Activated T-helper 1 cell treated with Interleukin-2 at 50 U/mL for 16 hours (primary cell): ENCODE measurements around the gene AGRP.
A peak's percentile ranks its signal among the peaks of the same experiment; 100 is the strongest.

Source experiments
- DNase-seq: peaks from one replicate; pipeline ENCODE4 v3.0.0-alpha.2; 2020; ENCODE audit warnings: low read depth

The AGRP gene

DNA sequence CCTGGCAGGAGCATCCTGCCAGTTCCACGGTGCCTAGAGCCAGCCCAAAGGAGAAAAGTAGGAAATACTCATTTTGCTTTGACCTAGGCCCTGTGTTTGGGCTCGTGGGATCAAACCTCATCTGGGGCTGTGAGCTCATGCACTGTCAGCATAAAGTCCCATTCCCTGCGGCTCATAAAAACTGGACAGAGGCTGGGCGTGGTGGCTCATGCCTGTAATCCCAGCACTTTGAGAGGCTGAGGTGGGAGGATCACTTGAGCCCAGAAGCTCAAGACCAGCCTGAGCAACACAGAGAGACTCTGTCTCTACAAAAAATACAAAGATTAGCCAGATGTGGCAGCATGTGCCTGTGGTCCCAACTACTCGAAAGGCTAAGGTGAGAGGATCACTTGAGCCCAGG lies 20.3 kb downstream of the AGRP start:
- DNase-seq, result no peak

DNA sequence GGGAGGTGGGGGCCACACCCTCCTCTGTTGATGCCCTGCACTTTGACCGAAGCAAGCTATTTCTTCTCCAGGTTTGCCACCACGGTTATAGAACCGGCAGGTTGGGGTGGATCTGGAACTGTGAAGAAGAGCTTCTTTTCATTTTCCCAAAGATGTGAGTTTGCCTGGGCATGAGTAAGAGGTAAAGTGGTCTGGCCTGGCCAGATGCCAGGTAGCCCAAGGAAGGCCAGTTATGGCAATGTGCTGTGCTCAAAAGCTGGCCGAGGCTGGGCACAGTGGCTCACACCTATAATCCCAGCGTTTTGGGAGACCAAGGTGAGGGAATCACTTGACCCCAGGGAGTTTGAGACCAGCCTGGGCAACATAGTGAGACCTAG lies 21.1 kb downstream of the AGRP start:
- DNase-seq, result no peak

DNA sequence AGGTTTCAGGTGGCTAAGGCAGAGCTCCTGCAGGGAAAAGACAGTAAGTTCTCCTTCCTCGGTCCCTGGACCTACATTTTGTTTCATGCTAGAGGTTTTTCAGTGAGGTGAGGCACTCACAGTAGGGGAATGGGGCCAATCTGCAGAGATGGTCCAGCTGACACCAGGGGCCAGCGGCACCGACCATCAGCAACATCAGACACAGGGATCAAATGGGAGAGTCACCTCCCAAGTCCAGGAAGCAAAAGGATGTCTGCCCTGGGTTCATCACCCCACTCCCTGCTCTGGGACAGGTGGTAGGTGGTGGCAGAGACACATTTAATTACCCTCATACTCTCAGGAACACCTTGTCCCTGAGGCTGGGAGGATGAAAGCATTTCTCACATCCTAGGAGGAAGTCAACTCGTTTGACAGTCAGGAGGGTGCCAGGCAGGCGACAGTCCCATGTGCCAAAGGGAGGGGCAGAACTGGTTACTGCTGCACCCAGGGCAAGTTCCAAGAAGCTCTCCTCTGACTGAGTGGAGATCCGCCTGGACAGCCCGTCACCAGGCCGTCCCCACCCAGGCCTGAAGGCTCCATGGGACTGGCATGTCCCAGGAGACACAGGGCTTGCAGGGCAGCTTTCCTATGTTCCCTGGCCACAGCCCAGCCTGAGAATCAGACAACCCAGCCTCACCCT lies 21.6 kb downstream of the AGRP start:
- no peak for DNase-seq

DNA sequence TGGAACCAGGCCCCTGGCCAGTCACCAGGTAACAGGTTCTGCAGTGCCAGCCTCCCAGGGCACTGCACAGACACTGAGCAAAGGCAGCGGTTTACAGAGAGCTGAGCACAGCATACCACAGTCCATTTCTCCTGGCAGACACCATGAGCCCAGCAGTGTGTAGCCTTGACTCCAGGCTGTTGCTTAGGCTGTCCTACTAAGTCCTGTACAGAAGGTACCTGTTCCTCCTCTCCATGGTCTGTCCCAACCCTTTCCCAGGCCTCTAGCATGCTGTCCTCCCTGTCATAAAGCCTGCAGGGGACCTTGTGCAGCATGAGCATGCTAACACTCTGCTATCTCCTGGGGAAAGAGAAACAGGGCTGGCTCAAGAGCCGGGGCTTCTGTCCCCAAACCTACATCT lies 22.4 kb downstream of the AGRP start:
- DNase-seq, result no peak

DNA sequence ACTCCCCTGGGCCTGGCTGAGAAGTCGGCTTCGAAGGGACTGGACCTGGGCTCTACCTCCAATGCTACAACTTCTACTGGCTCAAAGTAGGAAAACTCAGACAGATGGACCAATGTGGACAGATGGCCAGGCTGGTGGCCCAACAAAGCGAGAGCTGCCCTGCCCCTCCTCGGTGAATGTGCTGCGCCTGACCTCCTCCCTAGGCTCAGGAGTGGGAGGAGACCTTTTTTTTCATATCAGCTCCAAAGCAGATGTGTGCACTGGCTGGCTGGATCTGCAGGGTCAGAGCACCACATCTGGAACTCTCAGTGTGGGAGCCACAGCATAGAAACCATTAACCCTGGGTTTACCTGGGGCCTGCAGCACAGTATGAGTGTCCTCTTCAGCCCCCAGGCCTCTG lies 23.2 kb downstream of the AGRP start:
- DNase-seq, result no peak

DNA sequence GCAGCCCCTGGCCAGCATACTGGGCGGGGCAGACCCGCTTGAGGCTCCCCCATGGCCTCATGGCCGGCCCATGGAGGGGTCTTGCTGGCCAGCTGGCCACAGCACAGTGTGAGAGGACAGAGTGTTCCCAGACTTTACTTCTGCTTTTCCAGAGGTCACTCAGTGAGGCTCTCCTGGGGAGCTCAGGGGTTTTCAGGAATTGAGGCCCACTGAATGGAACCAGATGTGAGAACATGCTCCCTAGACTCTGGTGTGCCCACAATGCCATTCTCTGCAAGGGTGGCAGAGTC lies 23.5 kb downstream of the AGRP start:
- no peak for DNase-seq

DNA sequence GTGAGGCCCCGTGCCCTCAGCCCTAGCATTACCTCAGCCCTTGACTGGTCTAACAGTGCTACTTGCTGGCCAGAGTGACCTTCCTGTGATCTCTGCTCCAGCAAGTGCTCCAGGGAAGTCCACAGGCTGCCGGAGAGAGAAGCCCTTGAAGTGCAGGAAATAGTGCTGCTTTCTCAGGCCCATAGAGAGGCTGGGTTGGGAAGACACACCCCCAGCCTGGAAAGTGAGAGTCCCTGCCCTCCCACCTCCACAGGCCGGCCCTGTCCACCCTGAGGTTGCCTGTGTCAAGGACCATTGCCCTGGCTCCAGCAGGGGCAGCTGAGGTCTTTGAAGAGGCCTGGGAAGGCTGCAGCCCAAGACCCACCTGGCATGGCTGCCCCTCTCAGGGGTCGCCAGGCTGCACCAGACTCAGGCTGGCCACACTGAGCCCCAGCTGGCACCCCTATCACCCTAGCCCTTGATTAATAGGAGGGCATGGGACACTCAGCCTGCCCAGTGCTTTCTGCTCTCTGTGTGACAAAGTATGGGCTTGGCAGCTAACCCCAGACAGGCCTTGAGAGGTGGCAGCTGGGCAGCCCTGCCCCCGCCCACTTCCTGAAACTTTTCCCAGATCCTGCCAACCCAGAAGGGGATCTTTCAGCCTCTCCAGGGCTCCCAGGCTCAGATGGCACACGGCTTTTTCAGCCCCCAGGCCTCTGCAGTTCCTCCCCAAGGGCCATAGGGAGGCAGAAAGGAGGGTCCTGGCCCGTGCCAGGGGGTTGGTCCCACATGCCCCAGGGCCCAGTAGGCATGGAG lies 24.1 kb downstream of the AGRP start:
- no peak for DNase-seq

DNA sequence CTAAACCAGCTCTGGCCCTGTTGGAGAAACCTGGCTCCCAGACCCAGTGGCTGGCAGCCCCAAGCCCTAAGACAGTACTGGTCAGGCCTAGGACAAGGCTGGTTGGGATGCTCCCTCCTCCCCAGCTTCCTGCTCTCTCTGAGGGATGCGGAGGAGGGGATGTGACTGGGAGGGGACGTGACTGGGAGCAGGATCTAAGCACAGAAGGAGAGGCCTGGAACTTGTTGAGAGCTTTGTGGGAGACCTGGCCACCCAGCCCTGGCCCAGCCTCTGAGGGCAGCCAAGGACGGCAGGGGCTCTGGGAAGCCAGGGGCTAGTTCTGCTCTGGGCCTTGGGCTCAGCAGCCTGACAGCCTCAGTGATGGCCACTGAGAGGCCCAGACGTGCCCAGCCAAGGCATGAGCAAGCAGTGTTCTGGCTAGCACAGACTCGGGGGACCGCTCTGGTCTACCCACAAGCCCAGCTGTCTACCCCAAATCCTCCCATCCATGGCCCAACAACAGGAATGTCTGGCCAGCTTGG lies 25.2 kb downstream of the AGRP start:
- no peak for DNase-seq

DNA sequence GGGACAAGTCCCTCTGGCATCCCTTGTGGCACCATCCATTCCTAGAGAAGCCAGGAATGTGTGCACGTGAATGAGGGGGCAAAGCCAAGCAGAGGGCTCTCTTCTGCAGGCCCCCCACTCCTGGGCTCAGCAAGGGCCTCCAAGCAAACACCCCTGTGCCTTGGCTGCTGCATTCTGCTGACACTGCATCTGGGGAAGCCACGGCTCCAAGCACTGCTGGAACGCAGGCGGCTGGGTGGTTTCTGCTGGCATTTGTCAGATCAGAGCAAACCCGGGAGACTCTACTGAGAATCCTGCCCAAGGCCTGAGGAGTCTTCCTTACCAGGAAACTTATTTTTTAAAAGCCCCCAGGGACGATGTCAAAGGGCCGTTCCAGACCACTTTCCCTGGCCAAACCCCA lies 25.7 kb downstream of the AGRP start:
- DNase-seq, result no peak

DNA sequence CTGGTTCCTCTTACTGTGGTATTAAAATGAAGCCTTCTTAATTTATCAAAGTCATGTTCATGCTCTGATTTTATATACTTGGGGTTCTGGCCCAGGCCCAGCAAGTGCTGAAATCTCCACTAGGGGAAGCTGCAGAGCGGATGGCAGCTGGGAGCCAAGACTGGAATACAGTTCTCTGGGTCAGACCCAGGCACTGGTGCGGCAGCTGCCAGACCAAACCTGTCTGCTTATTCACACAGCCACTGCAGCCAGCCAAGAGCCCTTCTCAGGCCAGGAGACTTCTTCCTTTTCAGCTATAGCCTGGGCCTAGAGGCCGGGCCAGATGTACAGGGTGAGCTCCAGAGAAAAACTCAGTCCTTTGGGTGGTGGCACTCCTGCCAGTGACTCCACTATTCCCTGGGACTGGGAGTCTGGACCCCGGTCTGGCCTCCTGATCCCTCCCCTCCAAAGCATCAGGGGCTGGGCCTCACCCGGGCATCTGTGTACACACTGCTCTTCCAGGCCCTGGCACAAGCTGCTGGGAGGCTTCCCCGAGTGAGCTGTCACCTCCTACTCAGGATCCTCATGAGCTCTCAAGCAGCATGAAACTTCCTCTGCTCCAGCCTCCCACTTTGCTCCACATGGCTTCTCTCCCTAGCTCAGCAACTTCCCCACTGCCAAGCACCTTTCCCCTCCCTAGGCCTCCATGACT lies 26.8 kb downstream of the AGRP start:
- no peak for DNase-seq

DNA sequence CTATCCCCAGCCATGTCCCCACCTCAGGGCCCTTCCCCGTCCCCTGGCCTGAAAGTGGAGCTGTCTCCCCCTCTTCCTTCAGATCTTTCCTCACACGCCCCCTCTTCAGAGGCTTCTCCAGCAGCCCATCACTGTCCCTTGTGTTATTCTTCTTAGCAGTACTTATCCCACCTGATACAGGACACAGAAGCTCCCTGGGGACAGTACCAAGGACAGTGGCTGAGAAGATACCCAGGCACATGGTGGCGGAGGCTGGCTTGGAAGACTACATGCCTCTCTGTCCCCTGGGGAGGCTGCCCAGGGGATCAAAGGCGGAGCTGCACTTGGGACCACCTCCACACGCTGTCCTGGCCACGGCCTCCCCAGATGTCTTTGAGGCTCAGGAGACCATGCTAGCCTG lies 28.5 kb downstream of the AGRP start:
- DNase-seq, result no peak

DNA sequence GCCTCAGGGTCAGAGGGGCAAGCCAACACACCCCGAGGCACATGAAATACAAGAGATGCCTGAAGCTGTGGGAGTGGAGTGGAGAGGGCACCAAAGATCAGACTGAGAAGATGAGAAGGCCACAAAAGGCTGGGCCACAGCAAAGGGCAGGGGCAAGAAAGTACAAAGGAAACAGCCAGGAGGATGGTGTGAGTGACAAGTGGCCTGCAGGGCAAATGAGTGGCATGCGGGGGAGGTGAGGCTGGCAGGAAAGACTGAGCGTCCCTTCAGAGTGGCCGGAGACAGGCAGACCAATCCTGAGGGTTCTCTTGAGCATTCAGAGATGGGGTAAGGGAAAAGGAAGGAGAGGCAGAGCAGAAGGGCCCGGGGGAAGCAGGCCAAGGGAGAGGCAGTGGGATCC lies 29.2 kb downstream of the AGRP start:
- DNase-seq, result no peak

DNA sequence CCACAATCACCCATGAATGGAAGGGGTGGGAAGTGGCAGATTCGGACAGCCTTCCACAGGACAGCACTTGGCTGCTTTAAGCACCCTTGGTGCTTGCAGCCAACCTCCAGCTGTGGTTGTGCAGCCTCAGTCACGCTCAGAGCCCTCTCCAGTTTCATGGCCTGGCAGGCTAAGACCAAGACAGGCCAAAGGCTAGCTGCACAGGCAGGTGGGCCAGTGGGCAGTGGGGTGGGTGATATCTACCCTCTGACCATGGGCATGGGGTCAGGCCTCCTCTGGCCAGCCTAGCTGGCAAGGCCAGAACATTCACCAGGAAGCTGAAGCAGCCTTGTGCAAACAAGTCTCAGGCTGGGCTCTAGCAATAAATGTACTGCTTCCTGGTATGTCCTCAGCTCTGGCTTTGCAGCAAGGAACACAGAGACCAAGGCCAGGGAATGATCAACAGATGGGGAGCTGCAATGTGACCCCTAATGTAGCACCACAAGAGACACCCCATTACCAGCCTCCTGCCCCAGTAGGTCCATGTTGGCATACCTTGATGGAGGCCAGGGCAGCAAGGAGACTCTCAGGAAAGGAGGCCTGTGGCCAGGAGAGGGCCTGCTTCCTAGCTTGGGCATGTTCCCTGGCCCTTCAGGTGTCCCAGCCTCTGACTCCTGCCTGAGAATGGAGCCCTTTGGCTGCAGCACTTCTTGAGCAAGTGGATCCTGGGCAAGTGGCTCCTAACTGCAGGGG lies 31.5 kb downstream of the AGRP start:
- no peak for DNase-seq

DNA sequence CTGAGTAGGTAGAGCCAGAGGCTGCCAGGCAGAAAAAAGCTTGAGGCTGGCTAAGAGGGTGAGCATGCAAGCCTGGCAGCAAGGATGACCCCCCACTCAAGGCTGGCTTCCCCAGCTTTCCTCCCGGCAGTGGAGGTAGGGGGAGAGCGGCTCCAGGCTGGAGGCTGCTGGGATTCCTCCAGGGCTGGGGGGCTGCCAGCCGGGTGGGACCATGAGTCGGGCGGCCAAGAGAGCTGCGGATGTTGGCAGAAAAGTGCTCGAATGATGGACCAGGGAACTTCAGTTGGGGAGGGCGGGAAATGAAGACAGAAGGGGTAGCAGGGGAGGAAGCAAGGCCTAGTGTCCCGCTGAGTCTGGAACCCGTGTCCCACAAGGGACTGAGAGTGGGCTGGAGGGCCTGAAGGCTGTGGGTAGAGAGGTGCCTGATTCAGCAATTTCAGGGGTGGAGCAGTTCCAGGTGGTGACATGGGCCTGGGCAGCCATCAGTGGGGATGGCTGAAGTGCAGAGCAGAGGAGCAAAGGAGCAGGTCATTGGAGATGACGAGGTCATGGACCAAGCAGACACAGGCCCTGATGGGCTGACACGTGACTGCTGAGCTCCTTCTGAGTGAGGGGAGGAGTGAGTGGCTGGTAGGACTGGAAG lies 32.2 kb downstream of the AGRP start:
- no peak for DNase-seq

DNA sequence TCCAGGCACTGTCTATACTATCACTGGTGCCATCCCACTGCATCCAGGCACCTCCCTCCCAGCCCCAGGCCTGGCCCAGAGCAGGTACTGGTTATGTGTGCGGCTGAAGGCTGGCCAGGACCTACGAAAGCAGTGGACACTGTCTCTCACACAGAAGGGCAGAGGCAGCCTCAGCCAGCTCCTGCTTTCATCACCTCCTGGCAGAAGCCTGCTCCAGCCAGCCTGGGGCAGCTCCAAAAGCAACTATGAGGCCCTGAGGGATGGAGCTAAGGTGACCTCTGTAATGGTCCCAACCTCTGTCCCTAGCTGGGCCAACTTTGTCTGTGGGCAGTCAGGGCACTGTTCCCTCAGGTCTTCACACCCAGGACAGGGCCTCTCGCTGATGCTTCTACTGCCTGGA lies 33.6 kb downstream of the AGRP start:
- no peak for DNase-seq

DNA sequence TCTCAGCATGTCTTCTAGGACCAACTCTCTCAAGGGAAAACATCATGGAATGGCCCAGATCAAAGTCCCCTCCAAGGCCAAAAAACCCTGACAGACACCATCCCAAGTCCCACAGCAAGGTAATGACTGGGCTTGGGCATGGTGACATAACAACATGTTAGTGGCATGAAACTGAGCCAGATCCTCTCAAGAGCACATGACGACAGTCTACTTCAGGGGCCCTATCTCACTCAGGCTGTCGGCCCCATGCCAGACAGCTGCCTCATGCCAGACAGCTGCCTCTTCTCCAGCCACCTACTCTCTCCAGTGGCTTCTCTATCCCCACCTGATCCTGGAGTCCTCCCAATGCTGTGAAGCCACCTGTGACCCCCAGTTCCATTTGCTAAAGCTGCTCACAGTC lies 34.0 kb downstream of the AGRP start:
- DNase-seq, result no peak

DNA sequence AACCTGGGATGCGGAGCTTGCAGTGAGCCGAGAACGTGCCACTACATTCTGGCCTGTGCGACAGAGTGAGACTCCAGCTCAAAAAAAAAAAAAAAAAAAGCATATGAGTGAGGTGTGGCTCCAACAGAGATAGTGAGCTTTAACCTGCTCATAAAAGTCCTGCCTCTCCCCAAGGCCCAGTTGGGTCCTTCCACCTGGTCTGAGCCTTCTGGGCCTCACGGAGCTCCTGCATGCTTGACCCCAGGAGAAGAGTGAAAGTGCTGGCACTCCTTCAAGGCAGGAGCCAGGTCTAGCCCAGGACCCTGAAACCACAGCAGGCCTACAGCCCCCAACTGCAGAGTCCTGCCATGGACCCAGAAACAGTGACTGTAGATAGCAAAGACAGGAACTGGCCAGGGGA lies 34.8 kb downstream of the AGRP start:
- DNase-seq, result no peak

DNA sequence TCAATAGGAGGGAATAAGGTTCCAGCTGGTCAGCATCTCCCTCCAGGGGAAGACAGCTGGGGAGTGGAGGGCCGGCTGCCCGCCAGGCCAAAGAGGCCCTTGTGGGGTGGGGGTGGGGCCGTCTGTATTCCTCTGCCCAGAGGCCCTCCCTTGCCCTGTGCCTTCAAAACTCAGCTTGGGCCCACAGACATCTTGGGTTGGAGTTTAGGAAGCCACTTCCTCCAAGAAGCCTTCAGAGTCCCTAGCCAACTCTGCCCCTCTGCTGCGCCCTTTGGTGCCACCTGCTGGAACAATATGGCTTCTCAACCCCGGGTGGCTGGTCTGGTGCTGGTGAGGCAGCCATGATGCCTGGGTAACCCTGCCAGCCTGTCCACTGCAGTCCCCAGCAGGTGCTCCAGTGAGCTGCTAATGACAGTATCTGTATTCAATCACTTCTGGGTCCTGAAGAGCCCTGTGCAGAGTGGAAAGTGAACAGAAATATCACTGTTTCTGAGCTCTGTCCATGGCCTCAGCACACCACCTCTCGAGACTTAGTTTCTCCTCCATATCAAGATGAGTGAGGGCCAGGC lies 35.8 kb downstream of the AGRP start:
- peak; percentile 18 for DNase-seq

DNA sequence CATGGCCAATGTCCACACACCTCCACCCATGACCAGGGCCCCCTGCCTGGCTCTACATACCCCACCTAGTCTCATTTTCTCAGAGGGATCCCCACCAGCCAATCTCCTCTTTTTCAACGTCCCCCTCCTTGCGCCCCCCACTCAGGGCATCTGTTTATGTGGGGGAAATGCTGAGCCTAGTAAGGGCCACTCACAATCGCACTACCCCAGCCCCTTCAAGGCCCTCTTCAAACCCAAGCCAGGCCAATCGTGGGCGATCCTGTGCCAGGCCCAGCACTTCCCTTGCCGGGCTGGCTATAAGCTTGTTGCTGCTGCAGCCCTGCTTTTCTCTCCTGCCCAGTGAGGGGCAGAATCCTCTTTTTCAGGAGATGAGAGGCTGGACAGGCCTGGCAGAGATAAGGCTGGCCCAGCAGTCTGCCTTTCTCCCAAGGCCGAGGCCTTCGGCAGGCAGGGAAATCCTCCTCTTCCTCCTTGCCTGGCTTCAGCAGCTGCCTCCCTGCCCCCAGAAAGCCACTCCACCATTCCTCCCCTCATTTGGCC lies 36.3 kb downstream of the AGRP start:
- no peak for DNase-seq

DNA sequence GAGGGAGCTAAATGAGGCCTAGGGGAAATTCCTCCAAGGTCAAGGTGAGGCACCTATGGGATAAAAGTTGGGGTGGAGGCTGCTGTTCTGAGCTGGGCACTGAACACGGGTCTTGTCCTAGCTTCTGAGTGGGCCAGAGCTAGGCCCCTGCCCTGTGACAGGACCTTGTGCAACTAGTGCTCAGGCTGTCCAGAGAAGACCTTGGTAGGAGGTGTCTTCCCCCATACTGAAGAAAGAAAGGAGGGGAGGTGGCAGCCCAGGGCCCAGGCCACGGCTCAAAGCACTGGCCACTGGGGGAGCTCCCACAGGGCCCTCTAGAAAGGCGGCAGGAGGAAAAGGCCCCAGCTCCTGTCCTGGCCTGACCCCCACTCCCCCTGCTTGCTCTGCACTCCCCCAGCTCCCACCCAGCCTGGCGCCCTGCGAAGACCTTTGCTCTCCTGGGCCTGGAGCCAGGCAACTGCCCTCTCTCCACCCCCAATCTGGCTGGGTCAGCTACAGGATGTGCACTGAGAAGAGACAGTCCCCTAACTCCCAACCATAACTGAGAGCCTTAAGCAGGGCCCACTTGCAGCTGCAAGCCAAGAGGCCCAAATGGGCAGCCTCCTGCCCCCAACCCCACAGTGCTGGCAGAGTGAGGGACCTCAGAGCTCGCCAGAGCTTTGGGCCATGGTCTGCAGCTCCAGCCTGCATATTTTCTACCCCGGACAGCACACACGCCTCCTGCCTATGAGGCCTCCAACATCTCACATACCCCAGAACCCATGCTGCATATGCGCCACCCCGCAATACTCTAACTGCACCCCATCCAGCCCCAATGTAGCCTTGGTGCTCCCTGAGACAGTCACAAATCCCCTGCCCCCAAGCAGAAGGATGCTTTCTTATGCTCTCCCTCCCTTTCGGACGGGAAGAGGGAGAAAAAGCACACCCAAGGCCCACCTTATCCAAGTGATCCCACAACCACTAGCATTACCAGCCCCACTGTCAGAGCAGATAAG lies 37.1 kb downstream of the AGRP start:
- DNase-seq, result no peak
